ENCODE measurements around the gene COX7A2. TPM values are rescaled to one million over a fixed set of nuclear protein-coding genes. Genes with fewer than 3 reads are reported as not detected.

COX7A2 gene
- total RNA-seq, 2 donors from 2014 or later: 311 to 325 TPM

DNA sequence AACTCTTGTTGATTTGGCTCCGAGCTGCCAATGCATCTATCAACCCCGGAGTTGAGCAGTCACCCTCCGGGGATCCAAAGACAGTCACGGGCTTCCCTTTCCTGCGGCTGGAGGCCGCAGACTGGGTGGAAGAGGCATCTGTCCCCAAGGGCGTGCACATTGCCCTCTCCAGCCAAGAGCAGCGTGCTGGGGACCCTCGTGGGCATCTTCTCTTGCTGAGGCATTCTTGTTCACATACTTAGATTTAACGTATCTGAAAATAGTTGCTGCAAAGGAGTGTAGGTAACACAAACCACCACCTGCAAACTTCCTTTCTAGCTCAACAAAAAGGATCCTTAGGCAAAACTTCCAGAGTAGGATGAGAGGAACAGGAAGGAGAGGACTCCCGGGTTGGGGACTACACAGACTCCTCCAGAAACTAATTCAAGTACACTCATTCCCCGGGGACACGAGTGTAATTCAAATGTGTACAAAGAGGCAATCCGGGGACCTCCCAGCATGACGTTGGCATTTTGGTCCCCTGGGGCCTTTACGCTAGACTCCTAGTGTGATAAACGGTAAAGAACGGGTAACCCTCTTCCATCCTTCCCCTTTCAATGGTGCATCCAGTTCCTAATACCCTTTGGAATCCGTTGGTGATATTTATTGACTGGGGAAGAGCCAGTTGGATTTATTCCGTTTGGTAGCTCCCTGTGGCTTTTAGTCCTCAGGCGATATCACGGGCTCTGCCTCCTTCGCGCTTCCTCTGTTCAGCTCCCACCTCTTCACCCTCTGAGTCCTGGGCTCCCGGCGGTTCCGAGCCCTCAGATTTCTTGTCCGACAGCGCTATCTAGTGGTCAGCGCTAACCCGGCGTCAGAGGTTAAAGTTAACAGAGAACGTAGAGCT lies 35.1 kb downstream of the COX7A2 start:
- Mint-ChIP-seq H3K9me3 (no peaks in the 10 kb centered on the region), H3K27ac (peak overlapping the region; percentile 49), H3K4me3 (peak overlapping the region; percentile 39 to 78), H3K4me1 (ENCODE audit: low read depth) (peaks cover 51% of the 10 kb centered on the region), H3K27me3 (ENCODE audit: low read depth) (peaks cover 92% of the 10 kb centered on the region), H3K36me3 (ENCODE audit: insufficient read depth in 2 of 2) (peaks cover 0 to 1% of the 10 kb centered on the region in 2 donors)
- ATAC-seq (replicated peaks in 1 of 2) (peak; percentile 81), DNase-seq (peak; percentile 82 to 84)

GRCh38 chr6:75206576-75207342 lies 36.8 kb downstream of the COX7A2 start:
- Mint-ChIP-seq H3K36me3 (ENCODE audit: insufficient read depth in 2 of 2) (peaks cover 0 to 1% of the 10 kb centered on the region in 2 donors), H3K9me3 (no peaks in the 10 kb centered on the region), H3K27ac (no peak overlapping the region), H3K4me1 (ENCODE audit: low read depth) (peaks cover 62% of the 10 kb centered on the region), H3K27me3 (ENCODE audit: low read depth) (peaks cover 98% of the 10 kb centered on the region), H3K4me3 (peak overlapping the region; percentile 39 to 78)
- peak in 1 of 2 donors; percentile 6 for ATAC-seq (replicated peaks in 1 of 2)
- peak; percentile 5 to 8 for DNase-seq

- peaks cover 62% of the 10 kb centered on the region for H3K4me1 Mint-ChIP-seq (ENCODE audit: low read depth)
- no peak within 1 kb of the TSS for H3K27ac Mint-ChIP-seq
- peaks cover 98% of the 10 kb centered on the region for H3K27me3 Mint-ChIP-seq (ENCODE audit: low read depth)
- ATAC-seq (replicated peaks in 1 of 2) (peak in 1 of 2 donors; percentile 25), DNase-seq (peak; percentile 22 to 32)
- H3K9me3 Mint-ChIP-seq: no peaks in the 10 kb centered on the region
- peaks cover 0 to 1% of the 10 kb centered on the region in 2 donors for H3K36me3 Mint-ChIP-seq (ENCODE audit: insufficient read depth in 2 of 2)
- peak within 1 kb of the TSS; percentile 73 to 86 for H3K4me3 Mint-ChIP-seq
Observed at GRCh38 chr6:75205776-75206575, 37.6 kb downstream of the COX7A2 start, which contains the start of gene COL12A1. TSS of gene COL12A1 (minus strand) at chr6:75206053. CDS start at chr6:75202792, 3,261 bp downstream.

- H3K27me3 Mint-ChIP-seq (ENCODE audit: low read depth): peaks cover 92% of the 10 kb centered on the region
- H3K27ac Mint-ChIP-seq: no peak overlapping the region
- H3K36me3 Mint-ChIP-seq (ENCODE audit: insufficient read depth in 2 of 2): peaks cover 0 to 1% of the 10 kb centered on the region in 2 donors
- ATAC-seq (replicated peaks in 1 of 2): no peak
- peak; percentile 6 to 29 for DNase-seq
- H3K9me3 Mint-ChIP-seq: no peaks in the 10 kb centered on the region
- peaks cover 62% of the 10 kb centered on the region for H3K4me1 Mint-ChIP-seq (ENCODE audit: low read depth)
- peak overlapping the region; percentile 73 to 86 for H3K4me3 Mint-ChIP-seq
Observed at GRCh38 chr6:75204959-75205775, 38.4 kb downstream of the COX7A2 start.

DNA sequence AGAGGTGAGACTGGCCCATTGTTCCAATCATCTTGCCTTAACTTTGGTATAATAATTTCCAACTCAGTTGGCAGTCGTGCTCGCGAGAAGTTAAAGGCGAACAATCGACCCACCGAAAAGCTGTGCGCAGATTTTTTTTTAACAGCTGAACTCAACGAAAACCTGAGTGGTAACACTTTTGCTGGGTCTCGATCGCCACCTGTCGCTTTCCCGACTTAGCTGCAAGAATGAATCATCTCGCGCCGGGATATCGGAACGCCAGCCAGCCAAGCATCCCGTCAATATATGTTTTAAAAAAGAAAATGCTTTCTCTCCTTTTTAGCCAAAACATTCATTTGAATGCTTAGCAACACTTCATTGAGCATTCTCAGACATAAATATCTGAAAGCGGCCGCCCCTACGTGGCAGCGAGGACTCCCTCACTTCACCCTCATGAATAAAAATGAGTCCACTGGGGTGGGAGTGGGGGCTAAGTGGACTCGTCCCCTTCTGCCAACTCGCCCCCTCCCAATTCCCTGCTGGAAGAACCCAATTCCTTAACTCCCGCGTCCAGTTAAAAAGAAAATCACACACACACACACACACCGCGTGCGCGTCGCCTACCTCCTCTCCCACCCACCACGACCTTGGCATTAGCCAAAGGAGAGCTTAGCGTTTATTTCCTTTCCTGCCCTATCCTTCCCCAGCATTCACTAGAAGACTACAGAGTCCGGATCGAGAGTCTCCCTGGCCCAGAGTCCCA lies 39.2 kb downstream of the COX7A2 start:
- Mint-ChIP-seq H3K4me1 (ENCODE audit: low read depth) (peaks cover 62% of the 10 kb centered on the region), H3K27ac (no peak overlapping the region), H3K9me3 (no peaks in the 10 kb centered on the region), H3K4me3 (peak overlapping the region; percentile 73 to 86), H3K27me3 (ENCODE audit: low read depth) (peaks cover 85% of the 10 kb centered on the region), H3K36me3 (ENCODE audit: insufficient read depth in 2 of 2) (peaks cover 0 to 1% of the 10 kb centered on the region in 2 donors)
- ATAC-seq (replicated peaks in 1 of 2): no peak
- DNase-seq: peak; percentile 45 to 58

- Mint-ChIP-seq H3K9me3 (no peaks in the 10 kb centered on the region), H3K4me3 (peak overlapping the region in 1 of 2 donors; percentile 12), H3K36me3 (ENCODE audit: insufficient read depth in 2 of 2) (peaks cover 0 to 1% of the 10 kb centered on the region in 2 donors), H3K27ac (no peak overlapping the region), H3K27me3 (ENCODE audit: low read depth) (peaks cover 80% of the 10 kb centered on the region), H3K4me1 (ENCODE audit: low read depth) (peaks cover 57% of the 10 kb centered on the region)
- ATAC-seq (replicated peaks in 1 of 2) (no peak), DNase-seq (no peak)
Observed at GRCh38 chr6:75203721-75204120, 39.9 kb downstream of the COX7A2 start.

DNA sequence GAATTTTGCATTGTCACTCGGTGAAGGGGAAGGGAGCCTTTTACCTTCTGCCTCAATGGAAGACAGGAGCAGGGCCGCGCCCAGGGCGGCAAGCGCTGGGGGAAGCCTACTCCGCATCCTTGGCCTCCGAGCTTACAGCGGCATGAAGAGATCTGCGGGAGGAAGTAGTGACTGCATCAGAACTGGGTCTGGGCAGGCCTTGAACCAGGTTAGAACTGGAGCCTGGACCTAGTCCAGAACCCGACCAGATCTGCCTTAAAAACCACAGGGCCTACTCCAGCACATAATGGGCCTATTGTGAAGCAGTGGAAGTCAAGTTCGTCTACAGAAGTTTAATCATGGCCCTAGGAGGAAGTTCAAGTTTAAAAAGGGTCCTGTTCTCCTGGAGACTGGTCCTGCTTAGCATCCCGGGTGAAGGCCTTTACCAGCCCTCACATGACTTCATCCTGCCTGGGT lies 40.9 kb downstream of the COX7A2 start:
- H3K4me3 Mint-ChIP-seq: peak overlapping the region in 1 of 2 donors; percentile 9
- H3K27ac Mint-ChIP-seq: no peak overlapping the region
- DNase-seq: no peak
- ATAC-seq (replicated peaks in 1 of 2): no peak
- H3K4me1 Mint-ChIP-seq (ENCODE audit: low read depth): peaks cover 48% of the 10 kb centered on the region
- H3K9me3 Mint-ChIP-seq: no peaks in the 10 kb centered on the region
- H3K36me3 Mint-ChIP-seq (ENCODE audit: insufficient read depth in 2 of 2): peaks cover 0 to 1% of the 10 kb centered on the region in 2 donors
- peaks cover 75% of the 10 kb centered on the region for H3K27me3 Mint-ChIP-seq (ENCODE audit: low read depth)

DNA sequence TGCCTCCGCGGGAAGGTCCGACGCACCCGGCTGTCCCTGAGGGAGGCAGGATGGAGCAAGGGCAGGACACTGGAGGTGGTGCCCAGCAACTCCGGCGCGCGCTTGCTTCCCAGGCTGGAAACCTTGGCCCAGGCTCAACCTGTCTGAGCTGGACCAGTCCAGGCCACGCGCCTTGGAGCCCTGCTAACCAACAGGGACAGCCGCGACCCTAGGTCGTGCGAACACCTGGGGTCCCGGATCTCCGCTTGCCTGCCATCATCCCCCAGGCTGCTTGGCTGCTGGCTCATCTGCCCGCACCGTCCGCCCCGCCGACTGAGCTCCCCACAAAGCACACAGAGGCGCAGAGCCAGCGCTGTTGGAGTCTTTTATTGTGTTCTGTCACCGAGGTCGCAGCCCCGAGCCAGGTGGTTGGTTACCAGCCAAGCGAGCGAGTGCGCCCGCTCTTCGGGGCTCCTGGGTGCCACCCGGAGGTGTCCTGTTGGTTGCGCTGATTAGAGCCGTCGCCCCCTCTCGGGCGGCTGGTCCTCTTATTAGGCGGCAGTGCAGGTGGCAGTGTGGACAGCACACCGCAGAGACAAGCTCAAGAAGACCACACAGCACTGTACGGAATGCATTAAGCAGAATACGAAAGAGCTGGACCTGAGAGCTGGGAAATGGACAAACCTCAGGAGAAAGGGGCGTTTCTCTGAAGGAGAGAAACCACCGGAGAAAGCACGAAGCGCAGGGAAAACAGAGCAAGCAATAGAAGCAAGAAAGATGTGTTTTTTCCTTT lies 41.5 kb downstream of the COX7A2 start:
- peaks cover 42% of the 10 kb centered on the region for H3K4me1 Mint-ChIP-seq (ENCODE audit: low read depth)
- no peak overlapping the region for H3K27ac Mint-ChIP-seq
- ATAC-seq (replicated peaks in 1 of 2) (peak; percentile 39 to 41), DNase-seq (peak; percentile 15 to 19)
- H3K36me3 Mint-ChIP-seq (ENCODE audit: insufficient read depth in 2 of 2): peaks cover 0 to 1% of the 10 kb centered on the region in 2 donors
- peaks cover 69% of the 10 kb centered on the region for H3K27me3 Mint-ChIP-seq (ENCODE audit: low read depth)
- H3K4me3 Mint-ChIP-seq: peak overlapping the region; percentile 49 to 69
- no peaks in the 10 kb centered on the region for H3K9me3 Mint-ChIP-seq

- H3K4me1 Mint-ChIP-seq (ENCODE audit: low read depth): peaks cover 31% of the 10 kb centered on the region
- H3K27ac Mint-ChIP-seq: no peak overlapping the region
- peaks cover 0 to 1% of the 10 kb centered on the region in 2 donors for H3K36me3 Mint-ChIP-seq (ENCODE audit: insufficient read depth in 2 of 2)
- ATAC-seq (replicated peaks in 1 of 2) (no peak), DNase-seq (no peak)
- H3K9me3 Mint-ChIP-seq: no peaks in the 10 kb centered on the region
- no peak overlapping the region for H3K4me3 Mint-ChIP-seq
- peaks cover 58% of the 10 kb centered on the region for H3K27me3 Mint-ChIP-seq (ENCODE audit: low read depth)
Observed at GRCh38 chr6:75201021-75201420, 42.6 kb downstream of the COX7A2 start.

DNA sequence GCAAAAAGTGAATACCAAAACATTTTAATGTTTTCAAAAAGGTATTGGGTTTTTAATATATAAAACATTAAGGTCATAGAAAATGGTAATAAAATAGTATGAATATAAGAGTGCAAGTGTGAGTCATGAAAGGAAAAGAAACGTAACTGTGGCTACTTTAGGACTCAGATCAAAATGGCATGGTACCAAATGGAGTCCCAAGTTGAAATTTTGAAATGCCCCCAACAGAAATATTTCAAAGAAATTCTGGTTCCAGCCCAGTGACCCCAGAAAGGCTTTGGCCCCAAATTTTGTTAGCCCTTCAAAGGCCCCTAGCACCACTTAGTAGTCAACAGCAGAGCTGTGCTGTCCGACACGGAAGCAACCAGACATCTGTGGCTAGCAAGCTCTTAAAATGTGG lies 43.7 kb downstream of the COX7A2 start:
- no peak overlapping the region for H3K27ac Mint-ChIP-seq
- no peak for DNase-seq
- no peaks in the 10 kb centered on the region for H3K9me3 Mint-ChIP-seq
- peaks cover 47% of the 10 kb centered on the region for H3K27me3 Mint-ChIP-seq (ENCODE audit: low read depth)
- H3K36me3 Mint-ChIP-seq (ENCODE audit: insufficient read depth in 2 of 2): peaks cover 0 to 1% of the 10 kb centered on the region in 2 donors
- no peak overlapping the region for H3K4me3 Mint-ChIP-seq
- no peak for ATAC-seq (replicated peaks in 1 of 2)
- H3K4me1 Mint-ChIP-seq (ENCODE audit: low read depth): peaks cover 20% of the 10 kb centered on the region

Measured in activated T-cell treated with anti-CD3 and anti-CD28 coated beads, Interleukin-2, amount 50 U/mL, for 72 hours (primary cell).